Measurements from ENCODE around the gene LRRC17. TPM values are rescaled to one million over a fixed set of nuclear protein-coding genes. Genes with fewer than 3 reads are reported as not detected.
"Not testable (repeated sequence)": the region's sequence is repeated elsewhere in the genome, so short reads cannot be mapped to it uniquely, and the experiment has no call there.

LRRC17 gene
- total RNA-seq, 1 donor from 2014 or later, result 6.2 TPM

DNA sequence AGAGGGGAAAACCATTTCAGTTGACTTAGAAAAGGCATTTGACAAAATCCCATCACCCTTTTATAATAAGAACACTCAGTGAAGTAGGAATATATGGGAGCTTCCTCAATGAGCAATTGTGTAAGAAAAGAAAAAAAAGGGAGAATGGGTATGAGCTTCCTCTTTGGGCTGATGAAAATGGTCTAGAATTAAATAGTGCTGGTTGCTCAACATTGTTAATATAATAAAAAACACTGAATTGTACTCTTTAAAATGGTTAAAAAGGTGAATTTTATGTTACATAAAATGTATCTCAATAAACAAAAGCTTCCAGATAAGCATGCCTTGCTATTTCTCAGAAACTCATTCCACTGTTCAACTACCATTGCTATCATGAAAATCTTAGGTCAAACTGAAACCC, 40.6 kb downstream of the LRRC17 start:
- Histone ChIP-seq H3K36me3 (ENCODE audit: control insufficient read depth, insufficient read depth, low read length) (no peaks in the 10 kb centered on the region), H3K4me3 (ENCODE audit: low read depth, low read length) (no peak overlapping the region), H3K27me3 (ENCODE audit: control insufficient read depth, insufficient read depth, low read length) (no peaks in the 10 kb centered on the region)
- DNase-seq (ENCODE audit: low read depth), result no peak
- TF ChIP-seq, protein P1, sequence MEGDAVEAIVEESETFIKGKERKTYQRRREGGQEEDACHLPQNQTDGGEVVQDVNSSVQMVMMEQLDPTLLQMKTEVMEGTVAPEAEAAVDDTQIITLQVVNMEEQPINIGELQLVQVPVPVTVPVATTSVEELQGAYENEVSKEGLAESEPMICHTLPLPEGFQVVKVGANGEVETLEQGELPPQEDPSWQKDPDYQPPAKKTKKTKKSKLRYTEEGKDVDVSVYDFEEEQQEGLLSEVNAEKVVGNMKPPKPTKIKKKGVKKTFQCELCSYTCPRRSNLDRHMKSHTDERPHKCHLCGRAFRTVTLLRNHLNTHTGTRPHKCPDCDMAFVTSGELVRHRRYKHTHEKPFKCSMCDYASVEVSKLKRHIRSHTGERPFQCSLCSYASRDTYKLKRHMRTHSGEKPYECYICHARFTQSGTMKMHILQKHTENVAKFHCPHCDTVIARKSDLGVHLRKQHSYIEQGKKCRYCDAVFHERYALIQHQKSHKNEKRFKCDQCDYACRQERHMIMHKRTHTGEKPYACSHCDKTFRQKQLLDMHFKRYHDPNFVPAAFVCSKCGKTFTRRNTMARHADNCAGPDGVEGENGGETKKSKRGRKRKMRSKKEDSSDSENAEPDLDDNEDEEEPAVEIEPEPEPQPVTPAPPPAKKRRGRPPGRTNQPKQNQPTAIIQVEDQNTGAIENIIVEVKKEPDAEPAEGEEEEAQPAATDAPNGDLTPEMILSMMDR (IDR thresholded peaks at IDR 0.05; ENCODE audit: insufficient read depth, low read length, poor library complexity, severe bottlenecking), result no peak

DNA sequence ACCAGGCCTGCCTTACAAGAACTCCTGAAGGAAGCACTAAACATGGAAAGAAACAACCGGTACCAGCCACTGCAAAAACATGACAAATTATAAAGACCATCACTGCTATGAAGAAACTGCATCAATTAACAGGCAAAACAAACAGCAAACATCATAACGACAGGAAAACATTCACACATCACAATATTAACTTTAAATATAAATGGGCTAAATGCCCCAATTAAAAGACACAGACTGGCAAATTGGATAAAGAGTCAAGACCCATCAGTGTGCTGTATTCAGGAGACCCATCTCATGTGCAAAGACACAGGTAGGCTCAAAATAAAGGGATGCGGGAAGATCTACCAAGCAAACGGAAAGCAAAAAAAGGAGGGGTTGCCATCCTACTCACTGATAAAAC, 41.6 kb downstream of the LRRC17 start:
- H3K4me3 ChIP-seq (ENCODE audit: low read depth, low read length); DNase-seq (ENCODE audit: low read depth); H3K36me3 ChIP-seq (ENCODE audit: control insufficient read depth, insufficient read depth, low read length); H3K27me3 ChIP-seq (ENCODE audit: control insufficient read depth, insufficient read depth, low read length): not testable (repeated sequence)

DNA sequence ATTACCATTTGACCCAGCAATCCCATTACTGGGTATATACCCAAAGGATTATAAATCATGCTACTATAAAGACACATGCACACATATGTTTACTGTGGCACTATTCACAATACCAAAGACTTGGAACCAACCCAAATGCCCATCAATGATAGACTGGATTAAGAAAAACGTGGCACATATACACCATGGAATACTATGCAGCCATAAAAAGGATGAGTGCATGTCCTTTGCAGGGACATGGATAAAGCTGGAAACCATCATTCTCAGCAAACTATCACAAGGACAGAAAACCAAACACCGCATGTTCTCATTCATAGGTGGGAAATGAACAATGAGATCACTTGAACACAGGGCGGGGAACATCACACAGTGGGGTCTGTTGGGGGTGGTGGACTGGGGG, 45.2 kb downstream of the LRRC17 start:
- not testable (repeated sequence) for H3K4me3 ChIP-seq (ENCODE audit: low read depth, low read length); H3K27me3 ChIP-seq (ENCODE audit: control insufficient read depth, insufficient read depth, low read length); H3K36me3 ChIP-seq (ENCODE audit: control insufficient read depth, insufficient read depth, low read length); DNase-seq (ENCODE audit: low read depth)

DNA sequence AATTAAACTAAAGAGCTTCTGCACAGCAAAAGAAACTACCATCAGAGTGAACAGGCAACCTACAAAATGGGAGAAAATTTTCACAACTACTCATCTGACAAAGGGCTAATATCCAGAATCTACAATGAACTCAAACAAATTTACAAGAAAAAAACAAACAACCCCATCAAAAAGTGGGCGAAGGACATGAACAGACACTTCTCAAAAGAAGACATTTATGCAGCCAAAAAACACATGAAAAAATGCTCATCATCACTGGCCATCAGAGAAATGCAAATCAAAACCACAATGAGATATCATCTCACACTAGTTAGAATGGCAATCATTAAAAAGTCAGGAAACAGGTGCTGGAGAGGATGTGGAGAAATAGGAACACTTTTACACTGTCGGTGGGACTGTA, 49.2 kb downstream of the LRRC17 start:
- not testable (repeated sequence) for H3K4me3 ChIP-seq (ENCODE audit: low read depth, low read length); H3K27me3 ChIP-seq (ENCODE audit: control insufficient read depth, insufficient read depth, low read length); H3K36me3 ChIP-seq (ENCODE audit: control insufficient read depth, insufficient read depth, low read length); DNase-seq (ENCODE audit: low read depth)

DNA sequence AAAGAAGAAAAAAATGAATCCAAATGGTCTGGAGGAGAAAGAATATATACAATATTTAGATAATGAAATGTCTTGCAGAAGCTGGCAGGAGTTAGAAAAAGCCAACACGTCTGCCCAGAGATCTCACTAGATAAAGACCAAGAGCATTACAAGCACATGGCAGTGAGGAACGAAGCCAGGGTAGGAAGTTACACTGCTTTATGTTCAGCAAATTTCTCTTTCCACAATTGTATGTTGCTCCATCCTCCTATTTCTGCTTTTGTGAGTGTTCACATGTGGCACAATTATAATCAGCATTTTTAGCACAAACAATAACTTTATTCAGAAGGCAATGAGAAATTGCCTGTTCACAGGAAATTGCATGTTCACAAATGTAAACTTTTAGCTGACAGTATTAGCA, 53.7 kb downstream of the LRRC17 start:
- TF ChIP-seq, protein P1 (IDR thresholded peaks at IDR 0.05; ENCODE audit: insufficient read depth, low read length, poor library complexity, severe bottlenecking), result no peak
- no peak for DNase-seq (ENCODE audit: low read depth)
- H3K36me3 ChIP-seq (ENCODE audit: control insufficient read depth, insufficient read depth, low read length), result no peaks in the 10 kb centered on the region
- no peaks in the 10 kb centered on the region for H3K27me3 ChIP-seq (ENCODE audit: control insufficient read depth, insufficient read depth, low read length)
- no peak overlapping the region for H3K4me3 ChIP-seq (ENCODE audit: low read depth, low read length)

DNA sequence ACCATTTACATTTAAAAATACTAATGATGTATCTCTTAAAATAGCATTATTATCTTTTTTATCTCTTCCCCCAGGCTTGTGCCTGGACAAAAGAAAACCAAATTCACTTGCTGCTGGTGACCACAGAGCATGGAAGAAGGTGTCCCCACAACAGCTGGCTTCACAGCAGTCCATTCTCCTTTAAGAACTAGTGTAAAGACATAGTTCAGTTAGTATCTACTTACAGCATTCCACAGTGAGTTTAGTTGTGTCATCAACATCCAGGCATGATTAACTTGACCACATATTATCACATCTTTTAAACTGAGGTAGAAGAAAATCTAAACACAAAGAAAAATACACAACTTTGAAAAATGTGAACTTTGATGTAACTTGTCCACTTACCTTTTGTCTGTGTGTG, 55.0 kb downstream of the LRRC17 start:
- no peak for DNase-seq (ENCODE audit: low read depth)
- TF ChIP-seq, protein P1 (IDR thresholded peaks at IDR 0.05; ENCODE audit: insufficient read depth, low read length, poor library complexity, severe bottlenecking), result no peak
- H3K27me3 ChIP-seq (ENCODE audit: control insufficient read depth, insufficient read depth, low read length), result no peaks in the 10 kb centered on the region
- H3K4me3 ChIP-seq (ENCODE audit: low read depth, low read length), result no peak overlapping the region
- H3K36me3 ChIP-seq (ENCODE audit: control insufficient read depth, insufficient read depth, low read length), result no peaks in the 10 kb centered on the region

DNA sequence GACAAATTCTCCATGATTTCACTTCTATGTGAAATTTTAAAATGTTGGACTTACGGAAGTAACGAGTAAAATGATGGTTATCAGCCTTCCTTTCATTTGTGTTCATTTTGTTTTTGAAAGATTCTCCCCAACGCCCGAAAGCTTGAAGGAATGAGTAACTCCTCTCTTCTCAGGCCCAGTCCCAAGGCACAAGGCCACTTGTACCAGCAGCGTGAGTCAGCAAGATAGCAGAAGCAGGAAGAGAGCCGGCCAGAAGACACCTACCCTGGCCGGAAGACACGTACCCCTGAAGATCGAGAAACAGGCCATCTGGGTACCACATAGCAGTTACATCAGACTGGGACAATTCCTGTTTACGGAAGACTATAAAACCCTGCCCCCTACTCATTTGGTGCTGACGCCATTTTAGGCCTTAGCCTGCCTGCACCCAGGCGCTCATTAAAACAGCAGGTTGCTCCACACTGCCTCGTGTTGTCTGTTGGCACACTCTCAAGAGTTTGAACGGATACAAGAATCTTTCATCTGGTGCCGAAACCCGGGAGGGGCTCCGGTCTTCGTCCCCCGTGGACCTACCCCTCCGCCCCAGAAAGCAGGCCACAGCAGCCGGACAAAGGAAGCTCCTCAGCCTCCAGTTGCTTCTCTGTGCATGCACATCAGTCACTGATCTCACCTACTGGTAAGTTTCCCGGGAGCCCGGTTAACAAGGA, 60.4 kb downstream of the LRRC17 start:
- Histone ChIP-seq H3K4me3 (ENCODE audit: low read depth, low read length) (no peak overlapping the region), H3K27me3 (ENCODE audit: control insufficient read depth, insufficient read depth, low read length) (no peaks in the 10 kb centered on the region), H3K36me3 (ENCODE audit: control insufficient read depth, insufficient read depth, low read length) (no peaks in the 10 kb centered on the region)
- no peak for DNase-seq (ENCODE audit: low read depth)
- TF ChIP-seq, protein P1 (IDR thresholded peaks at IDR 0.05; ENCODE audit: insufficient read depth, low read length, poor library complexity, severe bottlenecking), result no peak
